Caco-2 (cell line): Measurements from ENCODE around the gene CHRM2. TPM values are rescaled to one million over a fixed set of nuclear protein-coding genes. Genes with fewer than 3 reads are reported as not detected.

Experiments
- BruUV-seq: library from RNA; stranded (reverse); fragments of 400-500 nt; replicated peaks from 2 replicates; lab custom pipeline; 2021; lab: Mats Ljungman, UMichigan
- CTCF ChIA-PET: fragments of 300-600 bp; sonication (Branson Sonifier 250); formaldehyde crosslinking; loops from one replicate; lab custom pipeline; 2022; ENCODE audit warnings: antibody characterized with exemption; lab: Charles Lee
- POLR2A ChIA-PET: fragments of 300-600 bp; sonication (Branson Sonifier 250); formaldehyde crosslinking; loops from one replicate; lab custom pipeline; 2022; ENCODE audit warnings: antibody characterized with exemption; lab: Charles Lee
- DNase-seq, 2 experiments: peaks; one replicate each; pipeline versions ENCODE4 v3.0.0 to v3.0.0-alpha.2; 2020 to 2022
- H3K27me3 ChIP-seq: replicated peaks from 2 replicates; pipeline ENCODE4 v1.6.0; 2011; ENCODE audit warnings: low read length; ENCODE audit not compliant: control insufficient read depth, insufficient read depth
- H3K36me3 ChIP-seq: 2 replicates; pipeline ENCODE4 v1.5.1; 2011; ENCODE audit warnings: low read length; ENCODE audit not compliant: control insufficient read depth, insufficient read depth
- H3K4me1 ChIP-seq: fragments of 250-450 bp; sonication (Bioruptor Pico); 2 replicates; pipeline ENCODE4 v1.5.1; 2020; ENCODE audit warnings: mild to moderate bottlenecking
- H3K4me3 ChIP-seq: 2 replicates; pipeline ENCODE4 v1.5.1; 2011; ENCODE audit warnings: low read depth, mild to moderate bottlenecking, control low read depth, low read length
- H3K9me3 ChIP-seq: fragments of 250-450 bp; sonication (Bioruptor Pico); 2 replicates; pipeline ENCODE4 v1.5.1; 2020; ENCODE audit warnings: mild to moderate bottlenecking, moderate library complexity
- H3K27ac Mint-ChIP-seq: one replicate; pipeline ENCODE4 v1.8.0; 2022; ENCODE audit warnings: mixed read lengths; ENCODE audit not compliant: unreplicated experiment
- H3K27me3 Mint-ChIP-seq: one replicate; pipeline ENCODE4 v1.8.0; 2022; ENCODE audit warnings: mixed read lengths; ENCODE audit not compliant: insufficient read depth, unreplicated experiment
- H3K36me3 Mint-ChIP-seq: one replicate; pipeline ENCODE4 v1.8.0; 2022; ENCODE audit warnings: mild to moderate bottlenecking, mixed read lengths; ENCODE audit not compliant: insufficient read depth, unreplicated experiment
- H3K4me1 Mint-ChIP-seq: one replicate; pipeline ENCODE4 v1.8.0; 2022; ENCODE audit warnings: low read depth, mixed read lengths; ENCODE audit not compliant: unreplicated experiment
- H3K4me3 Mint-ChIP-seq: one replicate; pipeline ENCODE4 v1.8.0; 2022; ENCODE audit warnings: mild to moderate bottlenecking, moderate library complexity, mixed read lengths; ENCODE audit not compliant: unreplicated experiment
- H3K9me3 Mint-ChIP-seq: one replicate; pipeline ENCODE4 v1.8.0; 2022; ENCODE audit warnings: mixed read lengths; ENCODE audit not compliant: unreplicated experiment
- CTCF ChIP-seq, 2 experiments: fragments of 200-600 bp in 1 of 2; IDR thresholded peaks; 1 replicate in 1 of 2; 2 replicates in 1 of 2; pipeline versions ENCODE4 v1.5.1 to v1.8.0; 2011 to 2022; ENCODE audit warnings: antibody characterized with exemption in 1 of 2, control low read depth in 1 of 2, inconsistent platforms in 1 of 2, low read depth in 1 of 2, low read length in 1 of 2, mild to moderate bottlenecking in 1 of 2, moderate library complexity in 1 of 2; ENCODE audit not compliant: insufficient read depth in 1 of 2, severe bottlenecking in 1 of 2, unreplicated experiment in 1 of 2
- intact Hi-C: fragments of 100-400 bp; cut with micrococcal nuclease; formaldehyde crosslinking; loops from one replicate; pipeline ENCODE4 v1.10.0; 2022; ENCODE audit not compliant: unreplicated experiment
- total RNA-seq: library from RNA; stranded (reverse); gene quantifications from 2 replicates; pipeline ENCODE4 v1.2.3, GENCODE V29; 2022

The CHRM2 gene
- total RNA-seq, 1 experiment from 2014 or later, result not detected

DNA sequence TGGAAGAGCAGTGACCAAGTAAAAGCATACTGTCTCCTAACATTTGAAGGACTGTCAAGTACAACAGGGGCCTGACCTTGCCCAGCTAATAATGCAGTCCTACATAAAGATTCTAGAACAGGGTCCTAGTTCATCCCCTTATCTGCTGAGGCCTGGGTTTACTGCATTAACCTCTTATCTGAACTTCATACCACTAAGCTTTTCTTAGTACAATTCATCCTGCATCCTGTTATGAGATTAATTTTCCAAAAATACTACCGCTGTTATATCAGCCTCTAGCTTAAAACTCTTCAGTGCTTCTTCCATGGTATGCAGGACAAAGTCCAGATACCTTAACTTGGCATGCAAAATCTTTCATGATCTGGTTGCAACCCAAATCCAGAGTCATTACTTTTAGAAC is 72.5 kb downstream of the CHRM2 start:
- H3K27me3 Mint-ChIP-seq, result peaks cover 2% of the 10 kb centered on the region
- BruUV-seq, result no TSS peak
- H3K4me1 Mint-ChIP-seq, result no peaks in the 10 kb centered on the region
- H3K27ac Mint-ChIP-seq, result no peak overlapping the region
- DNase-seq, result no peak
- Histone ChIP-seq H3K9me3 (no peaks in the 10 kb centered on the region), H3K27me3 (no peaks in the 10 kb centered on the region), H3K36me3 (no peaks in the 10 kb centered on the region), H3K4me1 (no peaks in the 10 kb centered on the region), H3K4me3 (no peak overlapping the region)
- H3K4me3 Mint-ChIP-seq, result no peak overlapping the region
- TF ChIP-seq CTCF (IDR thresholded peaks at IDR 0.05; ENCODE audit: insufficient read depth in 1 of 2, low read depth in 1 of 2, low read length in 1 of 2, severe bottlenecking in 1 of 2, unreplicated experiment in 1 of 2), result no peak
- ChIA-PET POLR2A (no interaction called here), CTCF (no interaction called here)
- intact Hi-C loops, result no loop called here
- H3K9me3 Mint-ChIP-seq, result no peaks in the 10 kb centered on the region
- no peaks in the 10 kb centered on the region for H3K36me3 Mint-ChIP-seq

DNA sequence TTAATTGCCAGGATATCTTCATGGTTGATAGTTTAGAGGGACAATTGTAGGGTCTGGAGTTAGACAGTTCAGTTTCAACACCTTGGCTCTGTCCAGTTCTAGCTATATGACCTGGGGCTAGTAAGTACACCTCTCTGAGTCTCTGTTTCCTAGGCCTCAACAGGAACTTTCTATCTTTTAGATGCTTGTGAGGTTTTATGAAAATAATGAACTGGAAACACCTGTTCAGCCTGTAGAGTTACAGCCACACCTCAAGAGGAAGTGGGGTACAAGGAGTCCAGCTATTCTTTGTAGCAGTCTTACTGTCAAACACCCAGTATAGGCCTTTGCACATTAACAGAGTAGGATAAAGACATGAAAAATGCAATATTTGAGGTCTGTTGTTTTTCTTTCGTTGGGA is 73.4 kb downstream of the CHRM2 start:
- no TSS peak for BruUV-seq
- no peak for TF ChIP-seq CTCF (IDR thresholded peaks at IDR 0.05; ENCODE audit: insufficient read depth in 1 of 2, low read depth in 1 of 2, low read length in 1 of 2, severe bottlenecking in 1 of 2, unreplicated experiment in 1 of 2)
- H3K27me3 Mint-ChIP-seq, result peaks cover under 1% of the 10 kb centered on the region
- no peak for DNase-seq
- intact Hi-C loops, result no loop called here
- no peaks in the 10 kb centered on the region for H3K36me3 Mint-ChIP-seq
- H3K4me3 Mint-ChIP-seq, result no peak overlapping the region
- Histone ChIP-seq H3K9me3 (no peaks in the 10 kb centered on the region), H3K36me3 (no peaks in the 10 kb centered on the region), H3K27me3 (no peaks in the 10 kb centered on the region), H3K4me1 (no peaks in the 10 kb centered on the region), H3K4me3 (no peak overlapping the region)
- ChIA-PET POLR2A (no interaction called here), CTCF (no interaction called here)
- H3K4me1 Mint-ChIP-seq, result no peaks in the 10 kb centered on the region
- no peaks in the 10 kb centered on the region for H3K9me3 Mint-ChIP-seq
- H3K27ac Mint-ChIP-seq, result no peak overlapping the region

DNA sequence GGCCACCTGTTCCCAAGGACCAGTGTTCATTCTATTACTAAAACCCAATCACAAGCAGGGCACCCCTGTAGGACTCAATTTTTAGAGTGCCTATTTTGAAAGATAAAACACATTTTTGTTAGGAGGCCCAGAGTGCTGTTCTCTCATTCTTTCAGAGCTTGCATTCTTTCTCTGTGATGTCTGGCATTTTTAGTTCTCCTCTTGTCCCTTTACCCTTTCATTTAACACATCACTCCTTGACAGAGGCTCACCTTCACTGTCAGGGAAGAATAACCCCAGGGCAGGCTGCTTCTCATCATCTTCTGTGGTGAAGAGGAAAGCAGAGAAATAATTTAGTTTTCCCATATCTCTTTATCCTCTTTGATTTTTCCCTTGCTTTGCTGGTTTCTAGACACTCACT is 73.9 kb downstream of the CHRM2 start:
- no TSS peak for BruUV-seq
- no peak overlapping the region for H3K4me3 ChIP-seq
- no peak overlapping the region for H3K4me3 Mint-ChIP-seq
- CTCF ChIA-PET, result no interaction called here
- intact Hi-C loops, result no loop called here
- H3K27ac Mint-ChIP-seq, result no peak overlapping the region
- H3K4me1 Mint-ChIP-seq, result no peaks in the 10 kb centered on the region
- TF ChIP-seq CTCF (IDR thresholded peaks at IDR 0.05; ENCODE audit: insufficient read depth in 1 of 2, low read depth in 1 of 2, low read length in 1 of 2, severe bottlenecking in 1 of 2, unreplicated experiment in 1 of 2), result no peak
- H3K36me3 ChIP-seq, result no peaks in the 10 kb centered on the region
- H3K36me3 Mint-ChIP-seq, result no peaks in the 10 kb centered on the region
- POLR2A ChIA-PET, result no interaction called here
- no peaks in the 10 kb centered on the region for H3K27me3 Mint-ChIP-seq
- no peaks in the 10 kb centered on the region for H3K27me3 ChIP-seq
- no peaks in the 10 kb centered on the region for H3K9me3 Mint-ChIP-seq
- no peaks in the 10 kb centered on the region for H3K4me1 ChIP-seq
- DNase-seq, result no peak
- H3K9me3 ChIP-seq, result no peaks in the 10 kb centered on the region
